H1 (cell line): ENCODE results near the gene GPR37. TPM values are rescaled to one million over a fixed set of nuclear protein-coding genes. Genes with fewer than 3 reads are reported as not detected.

Source experiments
- CBX5 ChIP-seq: fragments of 300-800, 300-1000 bp; sonication (generic); IDR thresholded peaks from 2 replicates; pipeline ENCODE4 v1.7.1; 2016; ENCODE audit warnings: antibody characterized with exemption, low read length, low read depth
- CHD1 ChIP-seq: IDR thresholded peaks from 2 replicates; pipeline ENCODE4 v1.6.1; 2012; ENCODE audit warnings: low read depth, low read length, improper control_type of control experiment
- CHD7 ChIP-seq: fragments of 300-600 bp; sonication (generic); IDR thresholded peaks from 2 replicates; pipeline ENCODE4 v1.7.1; 2012; ENCODE audit warnings: low read length, moderate library complexity, mild to moderate bottlenecking, inconsistent platforms; ENCODE audit not compliant: insufficient replicate concordance
- CREB1 ChIP-seq: IDR thresholded peaks from 2 replicates; pipeline ENCODE4 v1.6.1; 2012; ENCODE audit warnings: inconsistent platforms
- EZH2 ChIP-seq: fragments of 200-600 bp; sonication (generic); IDR thresholded peaks from 2 replicates; pipeline ENCODE4 v1.7.1; 2012; ENCODE audit warnings: low read depth, mild to moderate bottlenecking, moderate library complexity, low read length, inconsistent platforms; ENCODE audit not compliant: severe bottlenecking
- GABPA ChIP-seq: IDR thresholded peaks from 2 replicates; pipeline ENCODE4 v1.6.1; 2011; ENCODE audit warnings: mild to moderate bottlenecking, low read length, moderate library complexity, borderline replicate concordance; ENCODE audit not compliant: insufficient read depth
- SIRT6 ChIP-seq: IDR thresholded peaks from one replicate; pipeline ENCODE4 v1.7.1; 2012; ENCODE audit warnings: low read length, inconsistent platforms
- ZNF274 ChIP-seq: IDR thresholded peaks from 2 replicates; pipeline ENCODE4 v1.7.0; 2012; ENCODE audit warnings: low read length, borderline replicate concordance; ENCODE audit errors: extremely low read depth
- polyA plus RNA-seq, 7 experiments: library from polyadenylated mRNA; depleted of rRNA in 3 of 7; stranded (reverse) in 5 of 7; unstranded in 2 of 7; fragments of >200 nt in 5 of 7; fragments of 200-250 nt in 2 of 7; gene quantifications; 1 replicate in 5 of 7; 2 replicates in 1 of 7; 4 replicates in 1 of 7; pipeline versions ENCODE4 v1.2.1 to v1.2.3, GENCODE V29; 2011 to 2013; ENCODE audit warnings: missing spikeins in 2 of 7, mixed read lengths in 2 of 7
- total RNA-seq: library from RNA; stranded (reverse); fragmentation: NEBNext Ultra II Directional; extraction: Animal tissue kit (Norgen Biotek cat#: 25700); gene quantifications from 2 replicates; pipeline ENCODE4 v1.2.1, GENCODE V29; 2021

GPR37 gene
- total and polyA plus RNA-seq, 2 of the 8 experiments (the other 6 are each of a cell fraction or from before 2014, with no cell fraction given), result 1.5 to 17.4 TPM

GRCh38 chr7:124784879-124785818, 19.6 kb upstream of the GPR37 start (continued):
- no peak for TF ChIP-seq CBX5
- no peak for TF ChIP-seq EZH2
- no peak for TF ChIP-seq SIRT6
- TF ChIP-seq CHD7, result no peak
- no peak for TF ChIP-seq ZNF274
- no peak for TF ChIP-seq CHD1
- no peak for TF ChIP-seq GABPA
- no peak for TF ChIP-seq CREB1
